Gastroesophageal sphincter (tissue), 3 donors: ENCODE data around the gene LRRTM4.

ENCODE experiments used
- POLR2A ChIP-seq, 2 donors: fragments of 450-650 bp; IDR thresholded peaks; one replicate each; pipeline ENCODE4 v1.6.1; 2017; ENCODE audit warnings: antibody characterized with exemption in 2 of 2, mild to moderate bottlenecking in 2 of 2, moderate library complexity in 1 of 2
- POLR2AphosphoS5 ChIP-seq: sonication (generic); formaldehyde crosslinking; IDR thresholded peaks from one replicate; pipeline ENCODE4 v1.6.1; 2017; ENCODE audit warnings: antibody characterized with exemption
- TF ChIP-seq, protein P1 (sequence below), 4 experiments: fragments of 200-600 bp in 2 of 4; fragments of 450-650 bp in 2 of 4; sonication (generic) in 1 of 4; IDR thresholded peaks; one replicate each; pipeline ENCODE4 v1.5.1; 2017 to 2019; ENCODE audit warnings: antibody characterized with exemption in 4 of 4, mild to moderate bottlenecking in 2 of 4, moderate library complexity in 2 of 4

DNA sequence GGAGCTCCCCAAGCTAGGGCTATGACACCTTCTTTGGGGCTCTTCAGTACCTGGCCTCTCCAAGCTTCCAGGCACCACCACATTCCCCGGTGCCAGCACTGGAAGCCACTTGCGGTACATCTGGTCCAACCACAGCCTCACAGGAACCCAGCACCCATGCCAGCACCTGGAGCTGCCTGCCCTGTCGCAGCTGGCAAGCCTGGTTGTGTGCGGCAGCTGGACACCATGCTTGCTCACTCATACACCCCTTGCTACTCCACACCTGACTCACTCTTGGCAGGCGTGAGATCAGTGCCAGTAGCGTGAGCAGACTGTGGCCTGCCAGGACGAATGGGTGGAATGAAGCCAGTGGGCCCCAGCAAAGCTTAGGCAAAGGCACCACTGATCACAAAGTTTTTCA is 34.0 kb downstream of the LRRTM4 start:
- TF ChIP-seq, protein P1, sequence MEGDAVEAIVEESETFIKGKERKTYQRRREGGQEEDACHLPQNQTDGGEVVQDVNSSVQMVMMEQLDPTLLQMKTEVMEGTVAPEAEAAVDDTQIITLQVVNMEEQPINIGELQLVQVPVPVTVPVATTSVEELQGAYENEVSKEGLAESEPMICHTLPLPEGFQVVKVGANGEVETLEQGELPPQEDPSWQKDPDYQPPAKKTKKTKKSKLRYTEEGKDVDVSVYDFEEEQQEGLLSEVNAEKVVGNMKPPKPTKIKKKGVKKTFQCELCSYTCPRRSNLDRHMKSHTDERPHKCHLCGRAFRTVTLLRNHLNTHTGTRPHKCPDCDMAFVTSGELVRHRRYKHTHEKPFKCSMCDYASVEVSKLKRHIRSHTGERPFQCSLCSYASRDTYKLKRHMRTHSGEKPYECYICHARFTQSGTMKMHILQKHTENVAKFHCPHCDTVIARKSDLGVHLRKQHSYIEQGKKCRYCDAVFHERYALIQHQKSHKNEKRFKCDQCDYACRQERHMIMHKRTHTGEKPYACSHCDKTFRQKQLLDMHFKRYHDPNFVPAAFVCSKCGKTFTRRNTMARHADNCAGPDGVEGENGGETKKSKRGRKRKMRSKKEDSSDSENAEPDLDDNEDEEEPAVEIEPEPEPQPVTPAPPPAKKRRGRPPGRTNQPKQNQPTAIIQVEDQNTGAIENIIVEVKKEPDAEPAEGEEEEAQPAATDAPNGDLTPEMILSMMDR (IDR thresholded peaks at IDR 0.05) = no peak
- no peak for TF ChIP-seq POLR2A (IDR thresholded peaks at IDR 0.05)
- no peak for TF ChIP-seq POLR2AphosphoS5
